H1 (cell line): ENCODE results near the gene SHISA9. TPM values are rescaled to one million over a fixed set of nuclear protein-coding genes. Genes with fewer than 3 reads are reported as not detected.

Experiments
- CTCF ChIA-PET: fragments of 300-600 bp; sonication (Branson Sonifier 250); formaldehyde crosslinking; loops from one replicate; lab custom pipeline; 2021; ENCODE audit not compliant: partially characterized antibody; lab: Charles Lee
- POLR2A ChIA-PET: fragments of 300-600 bp; sonication (Branson Sonifier 250); formaldehyde crosslinking; loops from one replicate; lab custom pipeline; 2021; ENCODE audit warnings: inconsistent platforms; ENCODE audit not compliant: partially characterized antibody; lab: Charles Lee
- DNase-seq, 2 experiments: peaks; one replicate each; pipeline versions ENCODE4 v3.0.0 to v3.0.0-alpha.2; 2010 to 2022; ENCODE audit warnings: low spot score in 2 of 2, low read depth in 1 of 2, mixed read lengths in 1 of 2
- FAIRE-seq: peaks from 2 replicates; lab custom pipeline; 2011; peaks lifted over from hg19 to GRCh38; lab: Jason Lieb, UNC
- H2AFZ ChIP-seq: 2 replicates; pipeline ENCODE4 v1.8.1; 2012; ENCODE audit warnings: low read length, inconsistent platforms
- H2AK5ac ChIP-seq: 2 replicates; pipeline ENCODE4 v1.6.1; 2013; ENCODE audit warnings: low read depth, low read length
- H2BK120ac ChIP-seq: replicated peaks from 2 replicates; pipeline ENCODE3; 2013; ENCODE audit warnings: low read depth, low read length, inconsistent platforms
- H2BK12ac ChIP-seq: 2 replicates; pipeline ENCODE4 v1.6.1; 2013; ENCODE audit warnings: low read depth, low read length
- H2BK15ac ChIP-seq: 2 replicates; pipeline ENCODE4 v1.6.1; 2013; ENCODE audit warnings: low read length
- H2BK20ac ChIP-seq: 2 replicates; pipeline ENCODE4 v1.6.1; 2013; ENCODE audit warnings: low read length
- H2BK5ac ChIP-seq: 2 replicates; pipeline ENCODE4 v1.6.1; 2013; ENCODE audit warnings: low read depth, low read length
- H3K14ac ChIP-seq: 2 replicates; pipeline ENCODE4 v1.6.1; 2013; ENCODE audit warnings: inconsistent platforms; ENCODE audit not compliant: insufficient read length
- H3K18ac ChIP-seq: 2 replicates; pipeline ENCODE4 v1.6.1; 2013; ENCODE audit warnings: low read length; ENCODE audit errors: extremely low read depth
- H3K23ac ChIP-seq: 2 replicates; pipeline ENCODE4 v1.6.1; 2013; ENCODE audit warnings: inconsistent platforms; ENCODE audit not compliant: insufficient read length
- H3K23me2 ChIP-seq: 2 replicates; pipeline ENCODE4 v1.6.1; 2013; ENCODE audit warnings: low read depth, low read length
- H3K27ac ChIP-seq: 2 replicates; pipeline ENCODE4 v1.6.1; 2011; ENCODE audit warnings: low read depth, low read length, inconsistent platforms
- H3K27me3 ChIP-seq, 4 experiments: replicated peaks in 1 of 4; 1 replicate in 1 of 4; 2 replicates in 3 of 4; pipeline versions ENCODE4 v1.6.1 to v1.8.1; 2011 to 2013; ENCODE audit warnings: low read length in 3 of 4, mild to moderate bottlenecking in 3 of 4, inconsistent platforms in 2 of 4, mixed read lengths in 2 of 4, moderate library complexity in 1 of 4; ENCODE audit not compliant: control insufficient read depth in 3 of 4, insufficient read depth in 3 of 4; ENCODE audit errors: extremely low read depth in 1 of 4
- H3K36me3 ChIP-seq, 4 experiments: 2 replicates each; pipeline versions ENCODE4 v1.6.1 to v1.8.1; 2011 to 2013; ENCODE audit warnings: mild to moderate bottlenecking in 4 of 4, low read length in 3 of 4, moderate library complexity in 2 of 4, control low read depth in 1 of 4, inconsistent platforms in 1 of 4; ENCODE audit not compliant: insufficient read depth in 4 of 4, control insufficient read depth in 2 of 4
- H3K4ac ChIP-seq: replicated peaks from 2 replicates; pipeline ENCODE3; 2013; ENCODE audit warnings: low read length, low read depth, mixed read lengths, inconsistent platforms; ENCODE audit not compliant: insufficient read length
- H3K4me1 ChIP-seq, 4 experiments: replicated peaks in 1 of 4; 1 replicate in 1 of 4; 2 replicates in 3 of 4; pipeline versions ENCODE4 v1.6.1 to v1.8.1; 2011 to 2013; ENCODE audit warnings: low read length in 3 of 4, inconsistent platforms in 2 of 4, mixed read lengths in 1 of 4; ENCODE audit not compliant: insufficient read depth in 4 of 4, control insufficient read depth in 3 of 4
- H3K4me2 ChIP-seq, 2 experiments: 2 replicates each; pipeline versions ENCODE4 v1.6.1 to v1.8.1; 2011 to 2013; ENCODE audit warnings: low read depth in 2 of 2, low read length in 2 of 2, control low read depth in 1 of 2, inconsistent platforms in 1 of 2, mild to moderate bottlenecking in 1 of 2; ENCODE audit not compliant: insufficient read depth in 1 of 2
- H3K4me3 ChIP-seq, 4 experiments: fragments of 200-600, 300-600 bp in 1 of 4; sonication (generic), shearing (Covaris generic), sonication (Bioruptor Twin) in 1 of 4; 2 replicates each; pipeline versions ENCODE4 v1.5.1 to v1.8.1; 2011 to 2016; ENCODE audit warnings: low read length in 4 of 4, low read depth in 3 of 4, control low read depth in 2 of 4, inconsistent platforms in 2 of 4, mild to moderate bottlenecking in 2 of 4, mixed read lengths in 1 of 4, moderate library complexity in 1 of 4; ENCODE audit not compliant: insufficient read depth in 2 of 4; ENCODE audit errors: extremely low read depth in 1 of 4
- H3K56ac ChIP-seq: replicated peaks from 2 replicates; pipeline ENCODE3; 2013; ENCODE audit warnings: low read depth, mild to moderate bottlenecking, mixed read lengths, low read length, inconsistent platforms; ENCODE audit not compliant: insufficient read length
- H3K79me1 ChIP-seq: 2 replicates; pipeline ENCODE4 v1.6.1; 2013; ENCODE audit warnings: low read depth, low read length, control low read depth
- H3K79me2 ChIP-seq, 2 experiments: 2 replicates each; pipeline versions ENCODE4 v1.6.1 to v1.8.1; 2012 to 2013; ENCODE audit warnings: low read length in 2 of 2, mild to moderate bottlenecking in 2 of 2, inconsistent platforms in 1 of 2; ENCODE audit not compliant: insufficient read depth in 2 of 2, control insufficient read depth in 1 of 2
- H3K9ac ChIP-seq, 4 experiments: replicated peaks in 1 of 4; 1 replicate in 1 of 4; 2 replicates in 3 of 4; pipeline versions ENCODE4 v1.6.1 to v1.8.1; 2011 to 2013; ENCODE audit warnings: low read depth in 3 of 4, low read length in 3 of 4, control low read depth in 2 of 4, mild to moderate bottlenecking in 2 of 4, moderate library complexity in 2 of 4, inconsistent platforms in 1 of 4; ENCODE audit errors: extremely low read depth in 1 of 4
- H3K9me3 ChIP-seq, 2 experiments: 2 replicates each; pipeline versions ENCODE4 v1.6.1 to v1.8.1; 2012 to 2013; ENCODE audit warnings: mild to moderate bottlenecking in 2 of 2, moderate library complexity in 2 of 2, control low read depth in 1 of 2, inconsistent platforms in 1 of 2, low read depth in 1 of 2, low read length in 1 of 2, mixed read lengths in 1 of 2; ENCODE audit not compliant: insufficient read depth in 2 of 2
- H4K20me1 ChIP-seq, 2 experiments: replicated peaks in 1 of 2; 2 replicates each; pipeline versions ENCODE3 to v1.8.1; 2011 to 2013; ENCODE audit warnings: inconsistent platforms in 2 of 2, low read length in 2 of 2, mild to moderate bottlenecking in 1 of 2; ENCODE audit not compliant: insufficient read depth in 2 of 2, control insufficient read depth in 1 of 2
- H4K5ac ChIP-seq: 2 replicates; pipeline ENCODE4 v1.6.1; 2013; ENCODE audit warnings: low read length, low read depth, mixed read lengths, inconsistent platforms; ENCODE audit not compliant: insufficient read length
- H4K8ac ChIP-seq: 2 replicates; pipeline ENCODE4 v1.8.0; 2013; ENCODE audit warnings: mild to moderate bottlenecking, moderate library complexity, low read length, inconsistent platforms; ENCODE audit not compliant: insufficient read depth; ENCODE audit errors: extremely low read depth
- H4K91ac ChIP-seq: replicated peaks from 2 replicates; pipeline ENCODE3; 2013; ENCODE audit warnings: low read length, mixed read lengths, inconsistent platforms; ENCODE audit not compliant: insufficient read length
- KDM4A ChIP-seq: IDR thresholded peaks from one replicate; pipeline ENCODE4 v1.7.1; 2012; ENCODE audit warnings: low read depth, mild to moderate bottlenecking, moderate library complexity, low read length, inconsistent platforms; ENCODE audit not compliant: severe bottlenecking
- POU5F1 ChIP-seq: IDR thresholded peaks from 2 replicates; pipeline ENCODE4 v1.6.1; 2011; ENCODE audit warnings: low read depth, mild to moderate bottlenecking, low read length, moderate library complexity
- RAD21 ChIP-seq, 2 experiments: IDR thresholded peaks in 1 of 2; conservative IDR thresholded peaks in 1 of 2; 2 replicates each; pipeline ENCODE4 v1.6.1; 2011; ENCODE audit warnings: low read depth in 2 of 2, low read length in 2 of 2, improper control_type of control experiment in 1 of 2, inconsistent platforms in 1 of 2, mild to moderate bottlenecking in 1 of 2, moderate library complexity in 1 of 2
- SIN3A ChIP-seq, 2 experiments: IDR thresholded peaks in 1 of 2; conservative IDR thresholded peaks in 1 of 2; 2 replicates each; pipeline ENCODE4 v1.6.1; 2011 to 2012; ENCODE audit warnings: low read length in 2 of 2, improper control_type of control experiment in 1 of 2, low read depth in 1 of 2, mild to moderate bottlenecking in 1 of 2
- SIRT6 ChIP-seq: IDR thresholded peaks from one replicate; pipeline ENCODE4 v1.7.1; 2012; ENCODE audit warnings: low read length, inconsistent platforms
- WGBS, 2 experiments: shearing (Covaris generic) in 1 of 2; methylation state at CpG; one replicate each; pipeline versions ENCODE4 v1.1.6 to v1.1.7; 2013 to 2015; ENCODE audit warnings: low lambda C conversion rate in 2 of 2, mixed read lengths in 2 of 2, inconsistent platforms in 1 of 2, low coverage in 1 of 2, missing lambda C conversion rate in 1 of 2; ENCODE audit not compliant: insufficient replicate concordance in 2 of 2, insufficient coverage in 1 of 2, insufficient read length in 1 of 2; ENCODE audit errors: extremely low coverage in 1 of 2, missing lambda C conversion rate in 1 of 2; 5-methylcytosine and 5-hydroxymethylcytosine counted together
- polyA plus RNA-seq, 7 experiments: library from polyadenylated mRNA; depleted of rRNA in 3 of 7; stranded (reverse) in 5 of 7; unstranded in 2 of 7; fragments of >200 nt in 5 of 7; fragments of 200-250 nt in 2 of 7; gene quantifications; 1 replicate in 5 of 7; 2 replicates in 1 of 7; 4 replicates in 1 of 7; pipeline versions ENCODE4 v1.2.1 to v1.2.3, GENCODE V29; 2011 to 2013; ENCODE audit warnings: missing spikeins in 2 of 7, mixed read lengths in 2 of 7
- total RNA-seq: library from RNA; stranded (reverse); fragmentation: NEBNext Ultra II Directional; extraction: Animal tissue kit (Norgen Biotek cat#: 25700); gene quantifications from 2 replicates; pipeline ENCODE4 v1.2.1, GENCODE V29; 2021
- TF ChIP-seq, protein P1 (sequence below), 3 experiments: IDR thresholded peaks; 1 replicate in 2 of 3; 2 replicates in 1 of 3; pipeline versions ENCODE4 v1.5.1 to v1.6.1; 2011; ENCODE audit warnings: low read length in 3 of 3, mild to moderate bottlenecking in 3 of 3, inconsistent platforms in 2 of 3, low read depth in 1 of 3, moderate library complexity in 1 of 3; ENCODE audit not compliant: insufficient read depth in 1 of 3; ENCODE audit errors: control extremely low read depth in 1 of 3
- TF ChIP-seq, protein P2 (sequence below): IDR thresholded peaks from 2 replicates; pipeline ENCODE4 v1.6.1; 2012; ENCODE audit warnings: inconsistent platforms

The SHISA9 gene
- total and polyA plus RNA-seq, 2 of the 8 experiments (the other 6 are each of a cell fraction or from before 2014, with no cell fraction given): 25.6 to 39.8 TPM

DNA sequence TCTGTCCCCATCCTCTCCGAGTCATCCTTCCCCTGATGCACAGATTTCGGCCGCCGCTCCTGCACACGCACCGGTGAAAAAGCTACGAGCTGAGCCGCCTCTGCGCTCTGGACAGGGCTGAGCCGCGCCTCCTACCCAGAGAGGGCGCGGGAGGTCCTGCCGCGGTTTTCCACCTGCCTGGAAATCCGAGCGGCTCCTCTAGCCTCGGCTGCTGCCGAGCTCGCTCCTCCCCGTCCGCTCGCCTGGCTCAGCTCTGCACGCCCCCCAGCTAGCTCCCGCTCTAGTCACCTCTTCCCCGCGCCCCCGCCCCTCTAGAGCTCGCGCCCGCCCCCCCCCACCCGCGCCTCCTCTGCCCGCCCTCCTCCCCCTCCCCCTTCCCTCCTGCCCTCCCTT, 198 bp upstream of the SHISA9 start:
- Histone ChIP-seq H4K20me1 (peaks cover 10 to 17% of the 10 kb centered on the region in 2 experiments), H3K4ac (no peak overlapping the region), H3K79me1 (peaks cover 8% of the 10 kb centered on the region; the same call in 1 of the 2 replicates), H3K4me2 (peak overlapping the region; percentile 75 to 100), H3K36me3 (no peaks in the 10 kb centered on the region), H2BK12ac (peak overlapping the region; percentile 84; the same call in 1 of the 2 replicates), H3K23ac (no peak overlapping the region), H3K9me3 (no peaks in the 10 kb centered on the region), H3K18ac (peak overlapping the region; percentile 84), H3K9ac (peak overlapping the region in 3 of 4 experiments; percentile 5 to 69 (median 60); a peak in 6 of 7 replicates), H2AK5ac (no peak overlapping the region), H3K27me3 (peaks cover 0 to 2% (median 0%) of the 10 kb centered on the region in 4 experiments; a peak in 3 of 7 replicates), H3K4me1 (peaks cover 9 to 17% (median 12%) of the 10 kb centered on the region in 4 experiments), H3K56ac (peak overlapping the region; percentile 7), H3K14ac (no peak overlapping the region), H2BK15ac (peak overlapping the region; percentile 95; the same call in 1 of the 2 replicates), H4K91ac (peak overlapping the region; percentile 88), H4K5ac (peak overlapping the region; percentile 55), H2BK120ac (peak overlapping the region; percentile 48), H2AFZ (peak overlapping the region; percentile 76; the same call in 1 of the 2 replicates), H4K8ac (no peak overlapping the region; the same call in 1 of the 2 replicates), H2BK20ac (0 out of 2 replicates have a peak overlapping the region, but pooled peaks have one; percentile 76), H3K4me3 (peak overlapping the region; percentile 82 to 97 (median 88)), H2BK5ac (peak overlapping the region; percentile 66; the same call in 1 of the 2 replicates), H3K27ac (no peak overlapping the region), H3K79me2 (peaks cover 0 to 41% of the 10 kb centered on the region in 2 experiments; a peak in 3 of 4 replicates), H3K23me2 (peaks cover 22% of the 10 kb centered on the region)
- DNase-seq (peak in 1 of 2 experiments; percentile 80), FAIRE-seq (no peak)
- ChIA-PET POLR2A (interaction anchor here (3.3 kb wide), 1 partner anchor 450 kb away, joined by 10 read pairs; no protein-coding TSS in a partner anchor), CTCF (interaction anchor here (1.5 to 2.2 kb wide), 2 partner anchors 215 to 451 kb away, joined by 4 to 6 read pairs; no protein-coding TSS in a partner anchor)
- WGBS, 2 experiments: 0% methylated on average over 16 of the region's 34 CpGs; no CpG with 5 or more reads in 1 of the 2 experiments
- TF ChIP-seq, protein P1, sequence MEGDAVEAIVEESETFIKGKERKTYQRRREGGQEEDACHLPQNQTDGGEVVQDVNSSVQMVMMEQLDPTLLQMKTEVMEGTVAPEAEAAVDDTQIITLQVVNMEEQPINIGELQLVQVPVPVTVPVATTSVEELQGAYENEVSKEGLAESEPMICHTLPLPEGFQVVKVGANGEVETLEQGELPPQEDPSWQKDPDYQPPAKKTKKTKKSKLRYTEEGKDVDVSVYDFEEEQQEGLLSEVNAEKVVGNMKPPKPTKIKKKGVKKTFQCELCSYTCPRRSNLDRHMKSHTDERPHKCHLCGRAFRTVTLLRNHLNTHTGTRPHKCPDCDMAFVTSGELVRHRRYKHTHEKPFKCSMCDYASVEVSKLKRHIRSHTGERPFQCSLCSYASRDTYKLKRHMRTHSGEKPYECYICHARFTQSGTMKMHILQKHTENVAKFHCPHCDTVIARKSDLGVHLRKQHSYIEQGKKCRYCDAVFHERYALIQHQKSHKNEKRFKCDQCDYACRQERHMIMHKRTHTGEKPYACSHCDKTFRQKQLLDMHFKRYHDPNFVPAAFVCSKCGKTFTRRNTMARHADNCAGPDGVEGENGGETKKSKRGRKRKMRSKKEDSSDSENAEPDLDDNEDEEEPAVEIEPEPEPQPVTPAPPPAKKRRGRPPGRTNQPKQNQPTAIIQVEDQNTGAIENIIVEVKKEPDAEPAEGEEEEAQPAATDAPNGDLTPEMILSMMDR (IDR thresholded peaks at IDR 0.05; ENCODE audit: control extremely low read depth in 1 of 3, insufficient read depth in 1 of 3, low read depth in 1 of 3, low read length in 3 of 3): peak in 2 of 3 experiments; percentile 1 to 11; a peak in 2 of 4 replicates
- TF ChIP-seq KDM4A (no peak), SIN3A (conservative IDR thresholded peaks at IDR 0.05 in 1 of 2, IDR thresholded peaks at IDR 0.05 in 1 of 2; ENCODE audit: low read depth in 1 of 2, low read length in 2 of 2) (peak in 1 of 2 experiments; percentile 13; a peak in 1 of 4 replicates), SIRT6 (no peak), POU5F1 (no peak), RAD21 (IDR thresholded peaks at IDR 0.05 in 1 of 2, conservative IDR thresholded peaks at IDR 0.05 in 1 of 2; ENCODE audit: low read depth in 2 of 2, low read length in 2 of 2) (peak; percentile 23; a peak in 2 of 4 replicates)
- TF ChIP-seq, protein P2, sequence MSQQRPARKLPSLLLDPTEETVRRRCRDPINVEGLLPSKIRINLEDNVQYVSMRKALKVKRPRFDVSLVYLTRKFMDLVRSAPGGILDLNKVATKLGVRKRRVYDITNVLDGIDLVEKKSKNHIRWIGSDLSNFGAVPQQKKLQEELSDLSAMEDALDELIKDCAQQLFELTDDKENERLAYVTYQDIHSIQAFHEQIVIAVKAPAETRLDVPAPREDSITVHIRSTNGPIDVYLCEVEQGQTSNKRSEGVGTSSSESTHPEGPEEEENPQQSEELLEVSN: peak; percentile 49; the same call in 1 of the 2 replicates
